ENCODE results near the gene CLCN3.

- TF ChIP-seq, protein P1, sequence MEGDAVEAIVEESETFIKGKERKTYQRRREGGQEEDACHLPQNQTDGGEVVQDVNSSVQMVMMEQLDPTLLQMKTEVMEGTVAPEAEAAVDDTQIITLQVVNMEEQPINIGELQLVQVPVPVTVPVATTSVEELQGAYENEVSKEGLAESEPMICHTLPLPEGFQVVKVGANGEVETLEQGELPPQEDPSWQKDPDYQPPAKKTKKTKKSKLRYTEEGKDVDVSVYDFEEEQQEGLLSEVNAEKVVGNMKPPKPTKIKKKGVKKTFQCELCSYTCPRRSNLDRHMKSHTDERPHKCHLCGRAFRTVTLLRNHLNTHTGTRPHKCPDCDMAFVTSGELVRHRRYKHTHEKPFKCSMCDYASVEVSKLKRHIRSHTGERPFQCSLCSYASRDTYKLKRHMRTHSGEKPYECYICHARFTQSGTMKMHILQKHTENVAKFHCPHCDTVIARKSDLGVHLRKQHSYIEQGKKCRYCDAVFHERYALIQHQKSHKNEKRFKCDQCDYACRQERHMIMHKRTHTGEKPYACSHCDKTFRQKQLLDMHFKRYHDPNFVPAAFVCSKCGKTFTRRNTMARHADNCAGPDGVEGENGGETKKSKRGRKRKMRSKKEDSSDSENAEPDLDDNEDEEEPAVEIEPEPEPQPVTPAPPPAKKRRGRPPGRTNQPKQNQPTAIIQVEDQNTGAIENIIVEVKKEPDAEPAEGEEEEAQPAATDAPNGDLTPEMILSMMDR (IDR thresholded peaks at IDR 0.05), result no peak
- TF ChIP-seq POLR2A (IDR thresholded peaks at IDR 0.05), result no peak
Measured at GRCh38 chr4:169604903-169605331, 15.5 kb upstream of the CLCN3 start.
